Smooth muscle cell (in vitro differentiated cells): Measurements from ENCODE around the gene SDF2L1. TPM values are rescaled to one million over a fixed set of nuclear protein-coding genes. Genes with fewer than 3 reads are reported as not detected.

Experiments used
- DNase-seq: peaks from one replicate; lab custom pipeline; 2025; ENCODE audit not compliant: unreplicated experiment; lab: John Stamatoyannopoulos, UW
- H2AFZ ChIP-seq: fragments of 200-600 bp; sonication (generic); 2 replicates; pipeline ENCODE4 v1.6.0; 2016; ENCODE audit warnings: antibody characterized with exemption, low read depth, mild to moderate bottlenecking
- H3F3A ChIP-seq: fragments of 200-600 bp; sonication (generic); 2 replicates; pipeline ENCODE4 v1.6.0; 2017; ENCODE audit warnings: antibody characterized with exemption, low read depth
- H3K27ac ChIP-seq: fragments of 200-600 bp; sonication (generic); 2 replicates; pipeline ENCODE4 v1.5.1; 2016; ENCODE audit warnings: low read depth, mild to moderate bottlenecking
- H3K27me3 ChIP-seq: fragments of 200-600 bp; sonication (generic); 2 replicates; pipeline ENCODE4 v1.6.1; 2016; ENCODE audit warnings: low read depth, mild to moderate bottlenecking
- H3K36me3 ChIP-seq: fragments of 200-600 bp; sonication (generic); 2 replicates; pipeline ENCODE4 v1.5.1; 2016; ENCODE audit warnings: low read depth
- H3K4me1 ChIP-seq: fragments of 200-600 bp; sonication (generic); 2 replicates; pipeline ENCODE4 v1.5.1; 2016; ENCODE audit warnings: low read depth
- H3K4me2 ChIP-seq: fragments of 200-600 bp; sonication (generic); 2 replicates; pipeline ENCODE4 v1.6.0; 2016; ENCODE audit warnings: mild to moderate bottlenecking
- H3K4me3 ChIP-seq: fragments of 200-600 bp; sonication (generic); 2 replicates; pipeline ENCODE4 v1.5.1; 2016; ENCODE audit warnings: mild to moderate bottlenecking
- H3K79me2 ChIP-seq: fragments of 200-600 bp; sonication (generic); 2 replicates; pipeline ENCODE4 v1.6.0; 2016; ENCODE audit warnings: low read depth, mild to moderate bottlenecking
- H3K9ac ChIP-seq: fragments of 200-600 bp; sonication (generic); 2 replicates; pipeline ENCODE4 v1.6.0; 2016; ENCODE audit warnings: low read depth
- H3K9me3 ChIP-seq: fragments of 200-600 bp; sonication (generic); replicated peaks from 2 replicates; pipeline ENCODE4 v1.5.1; 2016; ENCODE audit warnings: low read depth
- H4K20me1 ChIP-seq: fragments of 200-600 bp; sonication (generic); 2 replicates; pipeline ENCODE4 v1.6.0; 2016; ENCODE audit warnings: low read depth
- CTCF ChIP-seq: fragments of 200-600 bp; sonication (generic); IDR thresholded peaks from 2 replicates; pipeline ENCODE4 v1.5.1; 2017; ENCODE audit warnings: borderline replicate concordance, mild to moderate bottlenecking, antibody characterized with exemption; ENCODE audit not compliant: insufficient read depth, poor library complexity, severe bottlenecking
- WGBS: methylation state at CpG from one replicate; pipeline ENCODE4 v1.1.7; 2016; ENCODE audit warnings: low lambda C conversion rate; 5-methylcytosine and 5-hydroxymethylcytosine counted together
- polyA plus RNA-seq: library from polyadenylated mRNA; unstranded; fragments of >200 nt; fragmentation: Nextera tagmentation; extraction: Ambion mirVana; gene quantifications from 2 replicates; pipeline ENCODE4 v1.2.1, GENCODE V29; 2016
- total RNA-seq: library from RNA; depleted of rRNA; stranded (reverse); fragments of >200 nt; gene quantifications from 2 replicates; pipeline ENCODE4 v1.2.3, GENCODE V29; 2014

The SDF2L1 gene
- total and polyA plus RNA-seq, 2 experiments from 2014 or later, result 24.9 to 102 TPM

DNA sequence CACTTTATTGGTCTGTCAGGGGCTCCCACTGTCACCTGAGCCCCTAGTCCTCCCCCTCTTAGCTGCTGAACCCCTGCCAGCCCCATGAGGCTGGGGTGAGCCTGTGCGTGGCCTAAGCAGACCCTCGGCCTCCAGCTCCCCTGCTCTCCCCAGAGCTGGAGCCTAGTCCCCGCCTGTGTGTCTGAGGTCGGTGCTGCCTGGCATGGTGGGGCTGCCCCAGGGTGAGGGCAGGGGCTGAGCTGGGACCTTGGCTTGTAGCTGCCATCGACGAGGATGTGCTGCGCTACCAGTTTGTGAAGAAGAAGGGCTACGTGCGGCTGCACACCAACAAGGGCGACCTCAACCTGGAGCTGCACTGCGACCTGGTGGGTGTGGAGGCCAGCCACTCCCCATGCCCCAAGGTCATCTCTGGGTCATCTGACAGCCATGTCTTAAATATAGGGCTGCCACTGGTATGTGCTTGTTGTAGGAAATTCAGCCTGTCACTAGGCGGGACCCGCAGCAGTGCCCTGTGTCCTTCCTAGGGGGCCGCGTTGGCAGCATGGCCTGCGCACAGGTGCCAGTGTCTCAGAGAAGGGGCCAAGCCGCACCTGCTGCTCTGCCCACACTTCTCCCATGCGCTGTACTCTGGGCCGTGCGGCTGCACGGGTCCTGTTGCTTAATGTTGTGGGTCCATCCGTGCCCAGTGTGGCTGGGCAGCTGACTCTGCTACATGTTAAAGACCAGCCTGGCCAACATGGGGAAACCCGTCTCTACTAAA is 44.7 kb downstream of the SDF2L1 start:
- Histone ChIP-seq H3F3A (no peaks in the 10 kb centered on the region), H3K4me2 (no peak overlapping the region), H3K27me3 (no peaks in the 10 kb centered on the region), H2AFZ (no peak overlapping the region), H3K4me3 (no peak overlapping the region), H3K4me1 (no peaks in the 10 kb centered on the region), H3K9ac (no peak overlapping the region), H3K9me3 (no peaks in the 10 kb centered on the region), H4K20me1 (no peaks in the 10 kb centered on the region), H3K36me3 (no peaks in the 10 kb centered on the region), H3K79me2 (no peaks in the 10 kb centered on the region), H3K27ac (no peak overlapping the region)
- 97% methylated on average over 23 of the region's 23 CpGs for WGBS
- no peak for DNase-seq
- TF ChIP-seq CTCF, result no peak

DNA sequence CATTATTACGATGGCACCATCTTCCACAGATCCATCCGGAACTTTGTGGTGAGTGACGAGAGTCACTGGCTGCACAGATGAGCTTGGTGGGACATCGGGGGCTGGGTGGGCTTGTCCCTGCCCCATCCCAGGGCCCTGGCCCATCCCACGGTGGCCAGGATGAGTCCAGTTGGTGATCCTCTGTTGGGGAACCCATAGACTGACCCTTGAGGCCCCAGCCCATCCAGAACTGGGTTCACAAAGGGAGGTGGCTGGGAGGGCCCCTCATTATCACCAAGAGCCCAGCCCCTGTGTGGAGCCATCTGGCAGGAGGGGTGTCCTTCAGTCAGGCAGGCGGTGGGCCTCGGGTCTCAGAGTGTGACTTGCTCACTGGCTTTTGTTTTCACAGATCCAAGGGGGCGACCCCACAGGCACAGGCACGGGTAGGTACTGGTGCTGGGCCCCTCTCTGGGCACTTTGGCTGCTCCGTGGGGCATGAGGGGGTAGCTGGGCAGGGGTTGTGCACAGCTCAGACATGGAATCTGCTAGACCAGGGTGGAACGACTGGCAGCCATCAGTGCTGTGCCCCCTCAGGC is 45.7 kb downstream of the SDF2L1 start:
- H3K36me3 ChIP-seq, result no peaks in the 10 kb centered on the region
- no peak overlapping the region for H3K4me2 ChIP-seq
- H3K27me3 ChIP-seq, result no peaks in the 10 kb centered on the region
- H3K27ac ChIP-seq, result no peak overlapping the region
- H3K79me2 ChIP-seq, result no peaks in the 10 kb centered on the region
- DNase-seq, result no peak
- no peak overlapping the region for H2AFZ ChIP-seq
- no peaks in the 10 kb centered on the region for H3F3A ChIP-seq
- no peak overlapping the region for H3K4me3 ChIP-seq
- no peaks in the 10 kb centered on the region for H3K4me1 ChIP-seq
- no peak for TF ChIP-seq CTCF
- H3K9me3 ChIP-seq, result no peaks in the 10 kb centered on the region
- H3K9ac ChIP-seq, result no peak overlapping the region
- WGBS, result 85% methylated on average over 11 of the region's 11 CpGs
- H4K20me1 ChIP-seq, result no peaks in the 10 kb centered on the region

DNA sequence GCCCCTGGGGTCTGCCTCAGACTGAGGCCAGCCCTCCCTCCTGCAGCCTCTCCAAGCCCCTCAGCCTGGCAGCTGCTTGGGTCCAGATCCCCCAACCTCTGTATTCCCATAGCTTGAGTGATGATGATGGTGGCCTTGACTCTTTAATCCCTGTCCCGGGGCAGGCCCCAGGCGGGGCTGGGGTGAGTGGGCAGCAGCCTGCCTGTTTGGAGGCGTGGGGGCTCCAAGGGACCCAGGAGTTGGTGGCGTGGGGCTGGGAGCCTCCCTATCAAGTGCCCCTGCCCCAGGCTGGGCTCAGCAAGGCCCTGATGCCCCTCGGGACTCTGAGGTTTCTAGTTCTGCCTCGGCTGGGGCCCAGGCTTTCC is 46.2 kb downstream of the SDF2L1 start:
- H3K4me3 ChIP-seq, result no peak overlapping the region
- H3K36me3 ChIP-seq, result no peaks in the 10 kb centered on the region
- no peaks in the 10 kb centered on the region for H3K79me2 ChIP-seq
- no peaks in the 10 kb centered on the region for H3K4me1 ChIP-seq
- H2AFZ ChIP-seq, result no peak overlapping the region
- no peak overlapping the region for H3K27ac ChIP-seq
- H3K9ac ChIP-seq, result no peak overlapping the region
- no peaks in the 10 kb centered on the region for H4K20me1 ChIP-seq
- WGBS, result 99% methylated on average over 6 of the region's 6 CpGs
- H3K9me3 ChIP-seq, result no peaks in the 10 kb centered on the region
- TF ChIP-seq CTCF, result no peak
- no peaks in the 10 kb centered on the region for H3K27me3 ChIP-seq
- H3K4me2 ChIP-seq, result no peak overlapping the region
- DNase-seq, result no peak
- no peaks in the 10 kb centered on the region for H3F3A ChIP-seq
